GM21360 (cell line): ENCODE data around the gene YLPM1.

Source experiments
- ATAC-seq: cut with Tn5 transposase; IDR thresholded peaks from one replicate; pipeline ENCODE4 v1.9.1; 2021; ENCODE audit warnings: mild to moderate bottlenecking, moderate library complexity; ENCODE audit not compliant: unreplicated experiment

Gene YLPM1

DNA sequence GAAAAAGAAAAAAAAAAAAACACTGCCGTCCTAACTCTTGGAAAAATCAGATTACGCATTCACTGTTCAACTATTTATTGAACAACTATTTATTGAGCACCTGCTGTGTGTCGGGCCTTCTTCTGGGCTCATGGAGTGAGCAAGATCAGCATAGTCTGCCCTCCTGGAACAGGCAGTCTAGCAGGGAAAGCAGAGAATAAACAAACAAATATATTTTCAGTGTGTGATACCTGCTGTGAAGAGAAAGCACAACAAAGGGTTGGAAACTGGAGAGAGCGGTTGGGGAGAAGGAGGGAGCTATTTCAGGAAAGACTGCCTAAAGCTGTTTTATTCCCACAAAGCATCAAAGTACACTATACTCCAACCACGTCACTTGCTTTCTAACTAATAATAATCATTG lies 102.0 kb downstream of the YLPM1 start:
- no peak for ATAC-seq

DNA sequence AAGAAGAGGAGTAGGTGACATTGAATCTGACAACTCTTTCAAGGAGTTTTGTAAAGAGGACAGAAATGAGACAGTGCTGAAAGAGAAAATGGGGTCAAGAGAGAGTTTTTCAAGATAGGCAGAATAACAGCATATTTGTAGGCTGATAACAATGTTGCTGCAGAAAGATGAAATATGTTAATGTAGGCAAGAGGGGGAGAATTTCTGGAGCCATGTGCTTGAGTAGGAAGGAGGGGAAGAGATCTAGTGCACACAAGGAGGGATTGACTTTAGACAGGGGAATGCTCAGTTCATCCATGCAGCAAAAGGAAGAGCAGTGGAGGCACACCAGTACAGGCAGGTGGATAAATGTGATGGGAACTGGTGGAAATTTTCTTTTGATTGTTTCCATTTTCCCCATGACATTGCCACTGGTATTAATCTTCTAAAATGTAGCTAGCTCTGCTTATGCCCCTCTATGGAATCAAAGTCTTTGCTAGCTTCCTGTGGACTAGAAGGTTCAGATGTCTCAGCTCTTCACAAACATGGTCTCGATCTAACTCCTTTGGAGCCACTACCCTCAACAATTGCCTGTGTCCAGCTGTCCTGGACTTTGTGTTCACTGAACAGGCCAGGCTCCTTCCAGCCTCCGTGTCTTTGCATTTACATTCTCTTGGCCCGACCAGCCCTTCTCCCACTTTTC lies 103.7 kb downstream of the YLPM1 start:
- ATAC-seq, result no peak

DNA sequence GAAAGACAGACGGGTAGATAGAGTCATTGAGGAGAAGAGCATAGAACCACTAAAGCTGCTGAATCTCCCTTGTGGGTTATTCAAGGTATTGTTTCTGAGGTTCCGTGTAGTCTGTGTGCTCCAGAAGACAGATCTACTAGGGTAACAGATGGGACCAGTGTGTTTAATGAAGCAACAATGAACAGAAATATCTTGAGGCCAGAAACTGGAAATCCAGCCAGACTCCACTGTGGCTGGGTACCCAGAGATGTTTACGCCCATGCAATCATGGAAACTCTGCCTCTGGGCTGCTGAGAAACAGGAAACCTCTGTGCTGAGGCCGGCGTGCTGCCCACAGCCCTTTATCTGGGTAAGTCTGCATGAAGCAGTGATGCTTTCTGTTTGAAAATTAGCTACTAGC lies 104.6 kb downstream of the YLPM1 start:
- no peak for ATAC-seq

- ATAC-seq, result no peak
These were observed 105.6 kb downstream of the YLPM1 start for GRCh38 chr14:74868739-74869138.

- no peak for ATAC-seq
These were observed 108.7 kb downstream of the YLPM1 start for GRCh38 chr14:74871819-74872218.

GRCh38 chr14:74875204-74875603 lies 112.1 kb downstream of the YLPM1 start:
- ATAC-seq, result no peak

GRCh38 chr14:74875941-74876913 lies 113.1 kb downstream of the YLPM1 start, which contains the start of gene PROX2:
Gene PROX2, minus strand, starts transcription at chr14:74876145. Its CDS starts 12,311 bp downstream, at chr14:74863834.
- ATAC-seq, result no peak

- no peak for ATAC-seq
These were observed 116.5 kb downstream of the YLPM1 start for GRCh38 chr14:74879427-74880182.

DNA sequence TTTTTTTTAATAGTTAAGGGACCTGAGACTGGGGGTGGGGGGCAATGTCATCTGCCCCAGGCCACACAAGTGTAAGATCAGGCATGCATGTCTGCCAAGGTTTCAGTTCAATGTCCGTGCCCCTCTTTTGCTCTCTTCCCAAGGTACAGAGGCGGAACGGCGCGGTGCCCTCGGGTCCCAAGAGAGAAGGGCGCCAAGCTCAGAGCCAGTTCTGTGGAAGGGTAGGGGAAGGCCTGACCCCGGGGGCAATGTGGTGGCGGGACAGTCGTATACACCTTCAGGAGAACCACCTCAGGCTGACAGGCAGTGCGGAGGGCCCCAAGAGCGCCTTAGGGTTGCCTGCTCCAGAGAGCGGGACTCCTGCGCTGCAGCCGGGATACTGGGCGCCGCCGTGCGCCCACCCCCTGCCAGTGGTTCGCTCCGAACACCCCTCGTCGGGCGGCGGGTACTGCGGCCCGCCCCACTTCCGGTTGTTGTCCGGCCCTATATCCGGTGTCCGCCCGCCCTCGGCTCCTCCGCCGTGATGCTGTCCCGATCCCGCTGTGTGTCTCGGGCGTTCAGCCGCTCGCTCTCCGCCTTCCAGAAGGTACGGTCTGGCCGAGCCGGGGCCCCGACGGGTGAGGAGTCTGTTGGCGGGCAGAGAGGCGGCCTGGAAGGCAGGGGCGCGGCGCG lies 118.5 kb downstream of the YLPM1 start, which contains the start of gene DLST:
TSS of gene DLST (plus strand) at position 486 of the 672 bp plus-strand sequence. CDS start at position 524, 38 bp downstream.
- ATAC-seq, result peak; percentile 76

GRCh38 chr14:74882103-74882920 lies 119.2 kb downstream of the YLPM1 start:
- ATAC-seq, result peak; percentile 38
